Heart left ventricle (tissue), 11 donors: ENCODE results near the gene PCK2. TPM values are rescaled to one million over a fixed set of nuclear protein-coding genes. Genes with fewer than 3 reads are reported as not detected.

Experiments used
- microRNA-seq, 4 donors: library from miRNA; unstranded; fragments of <30 nt; microRNA quantifications; one replicate each; pipeline versions ENCODE4 to v1.2.0, GENCODE V29; 2017 to 2020
- polyA plus RNA-seq, 2 donors: library from polyadenylated mRNA; stranded (reverse); fragments of 200-250 nt; gene quantifications; one replicate each; pipeline ENCODE4 v1.2.3, GENCODE V29; 2013
- total RNA-seq, 9 donors: library from RNA; depleted of rRNA in 2 of 9; stranded (reverse); fragments of >200 nt in 2 of 9; fragmentation: NEBNext Ultra II Directional in 3 of 9; extraction: Animal tissue kit (Norgen Biotek cat#: 25700) in 3 of 9; gene quantifications; one replicate each; pipeline versions ENCODE4 v1.1.0 to v1.2.4, GENCODE V29; 2016 to 2023
- donor health status: ischemic (EF 13 %, LVEDD 7.1; RV severe dilation, severe dysfunction).
- donor health status: healthy with polysubstance abuse.
- donor health status: DM: no; HTN: yes; CAD: no.
- donor health status: DM: no; HTN: no; CAD: no.
- donor health status: ischemic (EF 25% LVEDD 5.7; RV mildly dilated, moderate dysfunction).
- donor health status: healthy.
- donor health status: DM: yes; HTN: yes; CAD: no.
- donor health status: PGD.
- donor health status: nonischemic (EF 23%, LVEDD 6.1; RV moderate dilation, normal function).

The PCK2 gene
- total and polyA plus RNA-seq, 11 donors, result 1.5 to 14.6 (median 3.9) TPM

Small RNAs within 50 kb of the gene (microRNA-seq; reads per million reads assigned to microRNA genes)
- gene MIR7703, result 0 reads per million in 4 donors

Other genes starting within 250 kb of the PCK2 start
- gene DHRS4, start 140.5 kb upstream of the PCK2 start, total RNA-seq, result 10 to 100 TPM; 20.3 to 48.5 (median 30.3) TPM
- gene DHRS4, start 140.5 kb upstream of the PCK2 start, polyA plus RNA-seq, result 10 to 100 TPM; 36.2 to 76.3 TPM
- gene DHRS4L2, start 105.4 kb upstream of the PCK2 start, total RNA-seq, result 10 to 100 TPM; 17.9 to 37.1 (median 27.5) TPM
- gene DHRS4L2, start 105.4 kb upstream of the PCK2 start, polyA plus RNA-seq, result 10 to 100 TPM; 22.2 to 65.9 TPM
- gene CARMIL3, start 42.3 kb upstream of the PCK2 start, total RNA-seq, result under 1 TPM in 6 of 9 donors, not detected in 3; 0.05 to 0.38 (median 0.17) TPM
- gene CARMIL3, start 42.3 kb upstream of the PCK2 start, polyA plus RNA-seq, result under 1 TPM; 0.08 to 0.15 TPM
- gene CPNE6, start 22.7 kb upstream of the PCK2 start, total RNA-seq, result under 1 TPM in 3 of 9 donors, not detected in 6; 0.23 to 0.52 (median 0.25) TPM
- gene CPNE6, start 22.7 kb upstream of the PCK2 start, polyA plus RNA-seq, result not detected
- 100 to 1,000 TPM in 2 of 9 donors, 10 to 100 TPM in 7; 55.1 to 117 (median 75.0) TPM for gene DCAF11, start 20.5 kb downstream of the PCK2 start, total RNA-seq
- gene DCAF11, start 20.5 kb downstream of the PCK2 start, polyA plus RNA-seq, result 100 to 1,000 TPM in 1 of 2 donors, 10 to 100 TPM in 1; 25.3 to 111 TPM
- 1 to 10 TPM; 1.3 to 2.9 (median 2.1) TPM for gene NRL, start 20.6 kb downstream of the PCK2 start, total RNA-seq
- 1 to 10 TPM; 2.1 to 3.0 TPM for gene NRL, start 20.6 kb downstream of the PCK2 start, polyA plus RNA-seq
- 100 to 1,000 TPM in 5 of 9 donors, 10 to 100 TPM in 4; 58.5 to 247 (median 107) TPM for gene FITM1, start 36.3 kb downstream of the PCK2 start, total RNA-seq
- gene FITM1, start 36.3 kb downstream of the PCK2 start, polyA plus RNA-seq, result 100 to 1,000 TPM in 1 of 2 donors, 10 to 100 TPM in 1; 43.3 to 276 TPM
- gene PSME1, start 41.9 kb downstream of the PCK2 start, total RNA-seq, result 100 to 1,000 TPM in 6 of 9 donors, 10 to 100 TPM in 3; 87.3 to 331 (median 110) TPM
- 100 to 1,000 TPM; 125 to 164 TPM for gene PSME1, start 41.9 kb downstream of the PCK2 start, polyA plus RNA-seq
- gene EMC9, start 47.3 kb downstream of the PCK2 start, total RNA-seq, result 10 to 100 TPM in 8 of 9 donors, 1 to 10 TPM in 1; 9.6 to 18.7 (median 13.8) TPM
- 10 to 100 TPM; 20.1 to 30.6 TPM for gene EMC9, start 47.3 kb downstream of the PCK2 start, polyA plus RNA-seq
- gene PSME2, start 52.3 kb downstream of the PCK2 start, total RNA-seq, result 100 to 1,000 TPM in 3 of 9 donors, 10 to 100 TPM in 6; 51.4 to 360 (median 80.8) TPM
- 100 to 1,000 TPM in 1 of 2 donors, 10 to 100 TPM in 1; 90.4 to 222 TPM for gene PSME2, start 52.3 kb downstream of the PCK2 start, polyA plus RNA-seq
- 10 to 100 TPM; 31.6 to 54.2 (median 36.6) TPM for gene RNF31, start 53.2 kb downstream of the PCK2 start, total RNA-seq
- 10 to 100 TPM; 36.4 to 38.3 TPM for gene RNF31, start 53.2 kb downstream of the PCK2 start, polyA plus RNA-seq
- 100 to 1,000 TPM in 1 of 9 donors, 10 to 100 TPM in 8; 23.4 to 169 (median 29.8) TPM for gene IRF9, start 67.0 kb downstream of the PCK2 start, total RNA-seq
- 10 to 100 TPM; 26.6 to 30.4 TPM for gene IRF9, start 67.0 kb downstream of the PCK2 start, polyA plus RNA-seq
- 10 to 100 TPM in 2 of 9 donors, 1 to 10 TPM in 6, under 1 TPM in 1; 0.32 to 25.3 (median 4.4) TPM for gene REC8, start 77.8 kb downstream of the PCK2 start, total RNA-seq
- 1 to 10 TPM; 2.2 to 4.8 TPM for gene REC8, start 77.8 kb downstream of the PCK2 start, polyA plus RNA-seq
- 10 to 100 TPM in 8 of 9 donors, 1 to 10 TPM in 1; 9.1 to 25.6 (median 17.2) TPM for gene IPO4, start 94.5 kb downstream of the PCK2 start, total RNA-seq
- gene IPO4, start 94.5 kb downstream of the PCK2 start, polyA plus RNA-seq, result 10 to 100 TPM in 1 of 2 donors, 1 to 10 TPM in 1; 1.8 to 40.0 TPM
- gene TM9SF1, start 101.1 kb downstream of the PCK2 start, total RNA-seq, result 10 to 100 TPM; 15.4 to 32.3 (median 26.3) TPM
- 10 to 100 TPM in 1 of 2 donors, 1 to 10 TPM in 1; 6.1 to 52.8 TPM for gene TM9SF1, start 101.1 kb downstream of the PCK2 start, polyA plus RNA-seq
- under 1 TPM in 1 of 9 donors, not detected in 8; 0.19 TPM for gene TSSK4, start 111.4 kb downstream of the PCK2 start, total RNA-seq
- gene TSSK4, start 111.4 kb downstream of the PCK2 start, polyA plus RNA-seq, result under 1 TPM in 1 of 2 donors, not detected in 1; 0.23 TPM
- gene CHMP4A, start 119.2 kb downstream of the PCK2 start, total RNA-seq, result 10 to 100 TPM; 20.2 to 42.3 (median 34.5) TPM
- gene CHMP4A, start 119.2 kb downstream of the PCK2 start, polyA plus RNA-seq, result 10 to 100 TPM; 32.1 to 72.8 TPM
- 10 to 100 TPM; 12.8 to 22.6 (median 15.5) TPM for gene MDP1, start 121.8 kb downstream of the PCK2 start, total RNA-seq
- 10 to 100 TPM; 20.8 to 26.5 TPM for gene MDP1, start 121.8 kb downstream of the PCK2 start, polyA plus RNA-seq
- gene NEDD8, start 138.1 kb downstream of the PCK2 start, total RNA-seq, result 100 to 1,000 TPM; 174 to 217 (median 197) TPM
- 100 to 1,000 TPM; 276 to 287 TPM for gene NEDD8, start 138.1 kb downstream of the PCK2 start, polyA plus RNA-seq
- 10 to 100 TPM; 23.9 to 55.9 (median 32.8) TPM for gene GMPR2, start 138.6 kb downstream of the PCK2 start, total RNA-seq
- 10 to 100 TPM; 26.6 to 28.1 TPM for gene GMPR2, start 138.6 kb downstream of the PCK2 start, polyA plus RNA-seq
- 10 to 100 TPM; 34.5 to 58.1 (median 42.6) TPM for gene TINF2, start 148.3 kb downstream of the PCK2 start, total RNA-seq
- 10 to 100 TPM; 16.1 to 55.4 TPM for gene TINF2, start 148.3 kb downstream of the PCK2 start, polyA plus RNA-seq
- 10 to 100 TPM in 1 of 9 donors, 1 to 10 TPM in 3, under 1 TPM in 2, not detected in 3; 0.52 to 38.9 (median 1.0) TPM for gene TGM1, start 168.9 kb downstream of the PCK2 start, total RNA-seq
- gene TGM1, start 168.9 kb downstream of the PCK2 start, polyA plus RNA-seq, result under 1 TPM; 0.61 to 0.69 TPM
- 10 to 100 TPM; 18.8 to 33.1 (median 26.7) TPM for gene RABGGTA, start 177.3 kb downstream of the PCK2 start, total RNA-seq
- 10 to 100 TPM; 26.3 to 29.2 TPM for gene RABGGTA, start 177.3 kb downstream of the PCK2 start, polyA plus RNA-seq
- gene DHRS1, start 205.5 kb downstream of the PCK2 start, total RNA-seq, result 10 to 100 TPM in 6 of 9 donors, 1 to 10 TPM in 3; 6.3 to 18.1 (median 11.3) TPM
- gene DHRS1, start 205.5 kb downstream of the PCK2 start, polyA plus RNA-seq, result 10 to 100 TPM in 1 of 2 donors, 1 to 10 TPM in 1; 5.5 to 10.7 TPM
- 10 to 100 TPM; 22.1 to 34.0 (median 27.8) TPM for gene NOP9, start 205.5 kb downstream of the PCK2 start, total RNA-seq
- gene NOP9, start 205.5 kb downstream of the PCK2 start, polyA plus RNA-seq, result 10 to 100 TPM; 13.5 to 29.8 TPM
- 10 to 100 TPM in 1 of 9 donors, 1 to 10 TPM in 8; 1.7 to 10.1 (median 3.0) TPM for gene CIDEB, start 213.7 kb downstream of the PCK2 start, total RNA-seq
- 1 to 10 TPM; 2.6 to 3.2 TPM for gene CIDEB, start 213.7 kb downstream of the PCK2 start, polyA plus RNA-seq
- gene LTB4R2, start 215.8 kb downstream of the PCK2 start, total RNA-seq, result 1 to 10 TPM in 7 of 9 donors, under 1 TPM in 2; 0.81 to 3.8 (median 1.6) TPM
- under 1 TPM; 0.53 to 0.64 TPM for gene LTB4R2, start 215.8 kb downstream of the PCK2 start, polyA plus RNA-seq
- 1 to 10 TPM in 8 of 9 donors, under 1 TPM in 1; 0.92 to 8.8 (median 1.7) TPM for gene LTB4R, start 217.2 kb downstream of the PCK2 start, total RNA-seq
- 1 to 10 TPM; 1.2 to 2.2 TPM for gene LTB4R, start 217.2 kb downstream of the PCK2 start, polyA plus RNA-seq
- gene ADCY4, start 240.8 kb downstream of the PCK2 start, total RNA-seq, result 10 to 100 TPM; 20.7 to 47.5 (median 27.5) TPM
- 10 to 100 TPM; 21.9 to 40.4 TPM for gene ADCY4, start 240.8 kb downstream of the PCK2 start, polyA plus RNA-seq
- gene RIPK3, start 245.7 kb downstream of the PCK2 start, total RNA-seq, result 10 to 100 TPM in 1 of 9 donors, 1 to 10 TPM in 6, under 1 TPM in 2; 0.75 to 10.5 (median 3.0) TPM
- 1 to 10 TPM; 4.0 to 4.4 TPM for gene RIPK3, start 245.7 kb downstream of the PCK2 start, polyA plus RNA-seq